BLaER1 (cell line): ENCODE results near the gene CACNA1I.

Experiments used
- H3K27ac ChIP-seq: shearing (Covaris generic); formaldehyde crosslinking; 2 replicates; pipeline ENCODE4 v1.8.1; 2022
- H3K27me3 ChIP-seq: shearing (Covaris generic); formaldehyde crosslinking; 2 replicates; pipeline ENCODE4 v1.8.1; 2022
- H3K36me3 ChIP-seq: shearing (Covaris generic); formaldehyde crosslinking; 2 replicates; pipeline ENCODE4 v1.8.1; 2022
- H3K4me1 ChIP-seq: shearing (Covaris generic); formaldehyde crosslinking; 2 replicates; pipeline ENCODE4 v1.8.1; 2022
- H3K4me2 ChIP-seq: shearing (Covaris generic); formaldehyde crosslinking; 2 replicates; pipeline ENCODE4 v1.8.1; 2022
- H3K4me3 ChIP-seq: shearing (Covaris generic); formaldehyde crosslinking; 2 replicates; pipeline ENCODE4 v1.8.1; 2022
- H3K9ac ChIP-seq: shearing (Covaris generic); formaldehyde crosslinking; 2 replicates; pipeline ENCODE4 v1.8.1; 2022
- H3K9me3 ChIP-seq: shearing (Covaris generic); formaldehyde crosslinking; 2 replicates; pipeline ENCODE4 v1.8.1; 2022
- H4K20me1 ChIP-seq: shearing (Covaris generic); formaldehyde crosslinking; 2 replicates; pipeline ENCODE4 v1.8.1; 2022
- Cebpa-rat ChIP-seq: shearing (Covaris generic); IDR thresholded peaks from 2 replicates; pipeline ENCODE4 v1.8.1; 2022

Gene CACNA1I

GRCh38 chr22:39675947-39676346 is 105.4 kb downstream of the CACNA1I start:
- H3K4me1 ChIP-seq, result peaks cover 32% of the 10 kb centered on the region
- H3K4me2 ChIP-seq, result no peak overlapping the region
- H3K36me3 ChIP-seq, result no peaks in the 10 kb centered on the region
- no peaks in the 10 kb centered on the region for H4K20me1 ChIP-seq
- no peak for TF ChIP-seq Cebpa-rat
- H3K27me3 ChIP-seq, result no peaks in the 10 kb centered on the region
- H3K9ac ChIP-seq, result no peak overlapping the region
- peaks cover 26% of the 10 kb centered on the region for H3K9me3 ChIP-seq
- H3K4me3 ChIP-seq, result no peak overlapping the region
- no peak overlapping the region for H3K27ac ChIP-seq

- no peak for TF ChIP-seq Cebpa-rat
- peak overlapping the region; percentile 71 for H3K27ac ChIP-seq
- peak overlapping the region; percentile 64; the same call in 1 of the 2 replicates for H3K9ac ChIP-seq
- H3K4me1 ChIP-seq, result peaks cover 32% of the 10 kb centered on the region
- H4K20me1 ChIP-seq, result no peaks in the 10 kb centered on the region
- H3K36me3 ChIP-seq, result no peaks in the 10 kb centered on the region
- H3K27me3 ChIP-seq, result no peaks in the 10 kb centered on the region
- H3K4me3 ChIP-seq, result no peak overlapping the region
- peaks cover 6% of the 10 kb centered on the region; the same call in 1 of the 2 replicates for H3K9me3 ChIP-seq
- H3K4me2 ChIP-seq, result peak overlapping the region; percentile 79
These were observed 107.4 kb downstream of the CACNA1I start for GRCh38 chr22:39677967-39678366.

GRCh38 chr22:39678862-39679490 is 108.4 kb downstream of the CACNA1I start:
- Histone ChIP-seq H3K27me3 (no peaks in the 10 kb centered on the region), H3K36me3 (no peaks in the 10 kb centered on the region), H3K9ac (peak overlapping the region; percentile 64; the same call in 1 of the 2 replicates), H3K4me3 (no peak overlapping the region), H3K4me2 (peak overlapping the region; percentile 79), H3K4me1 (peaks cover 29% of the 10 kb centered on the region), H4K20me1 (no peaks in the 10 kb centered on the region), H3K27ac (peak overlapping the region; percentile 71), H3K9me3 (no peaks in the 10 kb centered on the region)
- TF ChIP-seq Cebpa-rat, result no peak

DNA sequence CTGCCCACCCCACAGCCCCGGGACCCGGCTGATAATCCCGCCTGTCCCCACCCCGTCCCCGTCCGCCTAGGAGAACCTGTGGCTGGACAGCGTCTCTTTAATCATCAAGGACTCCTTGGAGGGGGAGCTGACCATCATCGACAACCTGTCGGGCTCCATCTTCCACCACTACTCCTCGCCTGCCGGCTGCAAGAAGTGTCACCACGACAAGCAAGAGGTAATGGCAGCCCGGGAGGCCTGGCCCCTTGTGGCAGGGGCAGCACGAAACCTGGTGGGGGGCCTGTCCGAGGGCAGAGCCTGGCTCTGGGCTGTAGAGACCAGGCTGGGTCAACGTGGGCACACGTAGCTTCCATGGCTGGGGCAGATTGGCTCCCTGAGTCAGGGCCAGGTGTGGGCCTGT is 109.1 kb downstream of the CACNA1I start:
- H3K4me3 ChIP-seq, result no peak overlapping the region
- no peak overlapping the region for H3K4me2 ChIP-seq
- H3K9ac ChIP-seq, result no peak overlapping the region
- H3K27ac ChIP-seq, result no peak overlapping the region
- H4K20me1 ChIP-seq, result no peaks in the 10 kb centered on the region
- no peak for TF ChIP-seq Cebpa-rat
- H3K36me3 ChIP-seq, result no peaks in the 10 kb centered on the region
- peaks cover 23% of the 10 kb centered on the region for H3K4me1 ChIP-seq
- H3K27me3 ChIP-seq, result no peaks in the 10 kb centered on the region
- no peaks in the 10 kb centered on the region for H3K9me3 ChIP-seq

DNA sequence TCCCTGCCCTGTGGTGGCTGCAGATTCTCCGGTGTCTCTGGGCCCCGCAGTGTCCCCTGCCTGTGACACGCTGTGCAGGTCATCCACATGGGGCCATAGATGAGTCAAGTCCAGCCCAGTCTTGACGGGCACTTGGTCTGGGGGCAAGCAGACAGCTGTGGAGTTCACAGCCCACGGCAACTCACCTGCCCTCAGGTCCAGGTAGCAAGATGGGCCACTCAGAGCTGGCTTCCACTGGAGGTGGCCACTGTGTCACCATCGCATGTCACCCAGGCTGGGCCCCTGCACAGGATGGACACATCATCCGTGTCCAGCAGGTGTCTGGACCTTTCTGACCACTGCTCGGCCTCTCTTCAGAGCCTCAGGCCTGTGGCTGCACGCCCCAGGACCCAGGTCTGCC is 109.9 kb downstream of the CACNA1I start:
- no peaks in the 10 kb centered on the region for H3K9me3 ChIP-seq

DNA sequence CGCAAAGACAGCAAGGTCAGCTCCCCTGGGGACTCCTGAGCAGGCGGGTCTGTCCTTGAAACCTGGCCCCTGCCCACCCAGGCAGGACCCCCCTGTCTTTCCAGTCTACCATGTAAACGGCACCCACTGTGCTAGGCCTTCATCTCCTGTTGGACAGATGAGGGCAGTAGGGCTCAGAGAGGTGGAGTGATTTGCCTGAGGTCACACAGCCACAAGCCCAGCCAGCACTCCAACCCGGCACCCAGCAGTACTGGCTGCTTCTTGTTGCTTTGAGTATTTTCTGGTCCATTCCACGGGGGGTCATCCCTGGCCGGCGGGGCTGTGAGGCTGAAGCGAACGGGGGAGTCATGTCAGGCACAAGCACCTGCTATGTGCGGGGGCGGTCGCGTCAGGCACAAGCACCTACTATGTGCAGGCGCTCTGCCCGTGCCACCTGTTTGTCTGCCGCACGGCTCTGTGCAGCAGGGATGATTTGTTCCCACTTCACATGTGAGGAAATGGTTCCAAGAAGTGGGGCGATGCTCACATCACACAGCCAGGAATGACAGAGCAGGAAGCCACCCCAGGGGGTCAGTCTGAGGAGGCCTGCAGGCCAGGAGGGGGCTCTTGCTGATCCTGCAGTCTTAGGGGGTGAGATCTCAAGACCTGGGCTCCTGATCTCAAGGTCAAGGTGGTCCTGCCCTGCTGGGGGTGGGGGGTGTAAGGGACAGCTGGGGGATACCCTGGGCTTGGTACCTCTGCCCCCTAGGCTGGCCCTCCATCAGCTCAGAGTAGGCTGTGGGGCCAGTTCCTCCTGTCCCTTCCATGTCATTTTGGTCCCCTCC is 110.7 kb downstream of the CACNA1I start:
- no peak overlapping the region for H3K27ac ChIP-seq
- no peak overlapping the region for H3K9ac ChIP-seq
- no peaks in the 10 kb centered on the region for H3K9me3 ChIP-seq
- no peak for TF ChIP-seq Cebpa-rat
- no peak overlapping the region for H3K4me3 ChIP-seq
- no peaks in the 10 kb centered on the region for H3K36me3 ChIP-seq
- no peak overlapping the region for H3K4me2 ChIP-seq
- peaks cover 5% of the 10 kb centered on the region; the same call in 1 of the 2 replicates for H3K27me3 ChIP-seq
- H3K4me1 ChIP-seq, result peaks cover 18% of the 10 kb centered on the region
- H4K20me1 ChIP-seq, result no peaks in the 10 kb centered on the region

More for the DNA sequence above, 109.9 kb downstream of the CACNA1I start:
- peaks cover 2% of the 10 kb centered on the region; the same call in 1 of the 2 replicates for H3K27me3 ChIP-seq
- H3K4me1 ChIP-seq, result peaks cover 18% of the 10 kb centered on the region
- TF ChIP-seq Cebpa-rat, result no peak
- H3K4me3 ChIP-seq, result no peak overlapping the region
- H3K36me3 ChIP-seq, result no peaks in the 10 kb centered on the region
- no peaks in the 10 kb centered on the region for H4K20me1 ChIP-seq
- H3K9ac ChIP-seq, result no peak overlapping the region
- H3K27ac ChIP-seq, result no peak overlapping the region
- H3K4me2 ChIP-seq, result no peak overlapping the region

GRCh38 chr22:39682994-39683393 is 112.4 kb downstream of the CACNA1I start:
- Histone ChIP-seq H3K4me1 (peaks cover 14% of the 10 kb centered on the region), H4K20me1 (no peaks in the 10 kb centered on the region), H3K36me3 (no peaks in the 10 kb centered on the region), H3K4me2 (no peak overlapping the region), H3K27ac (no peak overlapping the region), H3K27me3 (peaks cover 5% of the 10 kb centered on the region; the same call in 1 of the 2 replicates), H3K9ac (no peak overlapping the region), H3K9me3 (no peaks in the 10 kb centered on the region), H3K4me3 (no peak overlapping the region)
- no peak for TF ChIP-seq Cebpa-rat

DNA sequence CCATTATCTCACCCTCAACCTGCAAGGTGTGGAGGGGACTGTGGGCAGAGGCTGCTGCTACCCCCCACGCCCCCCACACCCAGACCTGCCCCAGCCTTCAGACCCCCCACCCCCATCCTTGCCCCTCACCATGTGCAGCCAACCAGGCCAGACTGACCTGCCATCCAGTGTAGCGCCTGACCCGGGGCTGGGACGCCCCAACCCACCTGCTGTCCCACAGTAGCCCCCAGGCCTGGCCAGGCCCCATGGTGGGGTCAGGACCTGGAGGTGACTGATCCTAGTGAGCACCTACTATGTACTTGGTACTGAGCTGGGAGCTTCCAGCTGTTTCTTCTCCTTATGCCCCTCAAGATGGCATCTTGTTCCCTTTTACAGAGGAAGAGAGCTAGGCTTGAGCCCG is 113.1 kb downstream of the CACNA1I start:
- no peak for TF ChIP-seq Cebpa-rat

GRCh38 chr22:39684702-39685281 is 114.2 kb downstream of the CACNA1I start:
- Histone ChIP-seq H3K9me3 (no peaks in the 10 kb centered on the region), H3K9ac (no peak overlapping the region), H3K4me2 (no peak overlapping the region)

More for the DNA sequence above, 113.1 kb downstream of the CACNA1I start:
- Histone ChIP-seq H3K27me3 (peaks cover 5% of the 10 kb centered on the region; the same call in 1 of the 2 replicates), H3K9me3 (no peaks in the 10 kb centered on the region), H4K20me1 (no peaks in the 10 kb centered on the region), H3K27ac (no peak overlapping the region), H3K9ac (no peak overlapping the region), H3K4me2 (no peak overlapping the region), H3K36me3 (no peaks in the 10 kb centered on the region), H3K4me3 (no peak overlapping the region), H3K4me1 (peaks cover 12% of the 10 kb centered on the region)

More at GRCh38 chr22:39684702-39685281, 114.2 kb downstream of the CACNA1I start:
- Histone ChIP-seq H3K27me3 (peaks cover 5% of the 10 kb centered on the region; the same call in 1 of the 2 replicates), H4K20me1 (no peaks in the 10 kb centered on the region), H3K36me3 (no peaks in the 10 kb centered on the region), H3K4me1 (peaks cover 16% of the 10 kb centered on the region), H3K27ac (no peak overlapping the region), H3K4me3 (no peak overlapping the region)
- no peak for TF ChIP-seq Cebpa-rat
